Smooth muscle cell (in vitro differentiated cells): Measurements from ENCODE around the gene APEH. TPM values are rescaled to one million over a fixed set of nuclear protein-coding genes. Genes with fewer than 3 reads are reported as not detected.

Experiments
- DNase-seq: peaks from one replicate; lab custom pipeline; 2025; ENCODE audit not compliant: unreplicated experiment; lab: John Stamatoyannopoulos, UW
- H2AFZ ChIP-seq: fragments of 200-600 bp; sonication (generic); 2 replicates; pipeline ENCODE4 v1.6.0; 2016; ENCODE audit warnings: antibody characterized with exemption, low read depth, mild to moderate bottlenecking
- H3F3A ChIP-seq: fragments of 200-600 bp; sonication (generic); 2 replicates; pipeline ENCODE4 v1.6.0; 2017; ENCODE audit warnings: antibody characterized with exemption, low read depth
- H3K27ac ChIP-seq: fragments of 200-600 bp; sonication (generic); 2 replicates; pipeline ENCODE4 v1.5.1; 2016; ENCODE audit warnings: low read depth, mild to moderate bottlenecking
- H3K27me3 ChIP-seq: fragments of 200-600 bp; sonication (generic); 2 replicates; pipeline ENCODE4 v1.6.1; 2016; ENCODE audit warnings: low read depth, mild to moderate bottlenecking
- H3K36me3 ChIP-seq: fragments of 200-600 bp; sonication (generic); 2 replicates; pipeline ENCODE4 v1.5.1; 2016; ENCODE audit warnings: low read depth
- H3K4me1 ChIP-seq: fragments of 200-600 bp; sonication (generic); 2 replicates; pipeline ENCODE4 v1.5.1; 2016; ENCODE audit warnings: low read depth
- H3K4me2 ChIP-seq: fragments of 200-600 bp; sonication (generic); 2 replicates; pipeline ENCODE4 v1.6.0; 2016; ENCODE audit warnings: mild to moderate bottlenecking
- H3K4me3 ChIP-seq: fragments of 200-600 bp; sonication (generic); 2 replicates; pipeline ENCODE4 v1.5.1; 2016; ENCODE audit warnings: mild to moderate bottlenecking
- H3K79me2 ChIP-seq: fragments of 200-600 bp; sonication (generic); 2 replicates; pipeline ENCODE4 v1.6.0; 2016; ENCODE audit warnings: low read depth, mild to moderate bottlenecking
- H3K9ac ChIP-seq: fragments of 200-600 bp; sonication (generic); 2 replicates; pipeline ENCODE4 v1.6.0; 2016; ENCODE audit warnings: low read depth
- H3K9me3 ChIP-seq: fragments of 200-600 bp; sonication (generic); replicated peaks from 2 replicates; pipeline ENCODE4 v1.5.1; 2016; ENCODE audit warnings: low read depth
- H4K20me1 ChIP-seq: fragments of 200-600 bp; sonication (generic); 2 replicates; pipeline ENCODE4 v1.6.0; 2016; ENCODE audit warnings: low read depth
- CTCF ChIP-seq: fragments of 200-600 bp; sonication (generic); IDR thresholded peaks from 2 replicates; pipeline ENCODE4 v1.5.1; 2017; ENCODE audit warnings: borderline replicate concordance, mild to moderate bottlenecking, antibody characterized with exemption; ENCODE audit not compliant: insufficient read depth, poor library complexity, severe bottlenecking
- WGBS: methylation state at CpG from one replicate; pipeline ENCODE4 v1.1.7; 2016; ENCODE audit warnings: low lambda C conversion rate; 5-methylcytosine and 5-hydroxymethylcytosine counted together
- polyA plus RNA-seq: library from polyadenylated mRNA; unstranded; fragments of >200 nt; fragmentation: Nextera tagmentation; extraction: Ambion mirVana; gene quantifications from 2 replicates; pipeline ENCODE4 v1.2.1, GENCODE V29; 2016
- total RNA-seq: library from RNA; depleted of rRNA; stranded (reverse); fragments of >200 nt; gene quantifications from 2 replicates; pipeline ENCODE4 v1.2.3, GENCODE V29; 2014

The APEH gene
- total and polyA plus RNA-seq, 2 experiments from 2014 or later: 69.4 to 91.7 TPM

GRCh38 chr3:49720855-49721595 is 46.9 kb downstream of the APEH start:
- Histone ChIP-seq H4K20me1 (peaks cover 16% of the 10 kb centered on the region), H3K4me2 (no peak overlapping the region), H3K36me3 (no peaks in the 10 kb centered on the region), H3F3A (peaks cover 12% of the 10 kb centered on the region), H3K27ac (no peak overlapping the region), H3K9ac (no peak overlapping the region), H3K79me2 (peaks cover 13% of the 10 kb centered on the region), H3K9me3 (no peaks in the 10 kb centered on the region), H3K4me3 (no peak overlapping the region), H3K27me3 (no peaks in the 10 kb centered on the region), H2AFZ (no peak overlapping the region), H3K4me1 (peaks cover 12% of the 10 kb centered on the region)
- no peak for TF ChIP-seq CTCF
- 89% methylated on average over 4 of the region's 4 CpGs for WGBS
- no peak for DNase-seq

- DNase-seq: no peak
- Histone ChIP-seq H3K79me2 (peaks cover 13% of the 10 kb centered on the region), H3K36me3 (no peaks in the 10 kb centered on the region), H4K20me1 (peaks cover 16% of the 10 kb centered on the region), H3K4me2 (no peak overlapping the region), H3K4me3 (no peak overlapping the region), H3F3A (peaks cover 12% of the 10 kb centered on the region), H3K9ac (no peak overlapping the region), H3K27ac (no peak overlapping the region), H2AFZ (no peak overlapping the region), H3K9me3 (no peaks in the 10 kb centered on the region), H3K27me3 (no peaks in the 10 kb centered on the region), H3K4me1 (peaks cover 12% of the 10 kb centered on the region)
- 94% methylated on average over 8 of the region's 9 CpGs for WGBS
- no peak for TF ChIP-seq CTCF
Observed at GRCh38 chr3:49721596-49721895, 47.4 kb downstream of the APEH start.

GRCh38 chr3:49721896-49722781 is 48.0 kb downstream of the APEH start:
- peak overlapping the region; percentile 90 for H3K4me2 ChIP-seq
- H3K9ac ChIP-seq: no peak overlapping the region
- H3K9me3 ChIP-seq: no peaks in the 10 kb centered on the region
- H3K4me3 ChIP-seq: peak overlapping the region; percentile 73
- H3K27me3 ChIP-seq: no peaks in the 10 kb centered on the region
- peaks cover 16% of the 10 kb centered on the region for H4K20me1 ChIP-seq
- peaks cover 13% of the 10 kb centered on the region for H3K79me2 ChIP-seq
- H3K4me1 ChIP-seq: peaks cover 12% of the 10 kb centered on the region
- H3K27ac ChIP-seq: peak overlapping the region; percentile 94
- no peak for DNase-seq
- H2AFZ ChIP-seq: no peak overlapping the region
- no peak for TF ChIP-seq CTCF
- peaks cover 12% of the 10 kb centered on the region for H3F3A ChIP-seq
- WGBS: 96% methylated on average over 26 of the region's 26 CpGs
- no peaks in the 10 kb centered on the region for H3K36me3 ChIP-seq
